ENCODE results near the gene UBA52. TPM values are rescaled to one million over a fixed set of nuclear protein-coding genes. Genes with fewer than 3 reads are reported as not detected.

The UBA52 gene
- total and polyA plus RNA-seq, 2 of the 13 experiments (the other 11 are each of a cell fraction or from before 2014, with no cell fraction given): 959 to 1,782 TPM

GRCh38 chr19:18605196-18605545, 33.5 kb downstream of the UBA52 start:
- no peak overlapping the region for H2AFZ ChIP-seq (ENCODE audit: low read length)
- no peaks in the 10 kb centered on the region; a peak in 1 of 5 replicates for H3K27me3 ChIP-seq (ENCODE audit: control insufficient read depth in 1 of 2, insufficient read depth in 2 of 2, low read length in 2 of 2)
- peaks cover 52% of the 10 kb centered on the region for H3K4me1 ChIP-seq (ENCODE audit: insufficient read depth, low read length)
- H3K9ac ChIP-seq (ENCODE audit: insufficient read depth, low read depth, low read length): peak overlapping the region; percentile 80
- H3K4me3 ChIP-seq (replicated peaks in 1 of 3; ENCODE audit: insufficient read depth in 1 of 3, low read depth in 2 of 3, low read length in 3 of 3): peak overlapping the region; percentile 67 to 82 (median 82)
- peaks cover 34% of the 10 kb centered on the region for H3K79me2 ChIP-seq (ENCODE audit: insufficient read depth, low read length)
- H3K9me3 ChIP-seq (ENCODE audit: low read length): no peaks in the 10 kb centered on the region
- CTCF ChIA-PET (ENCODE audit: low intra/inter-chr PET ratio, low total read pairs): no interaction called here
- peaks cover 26% of the 10 kb centered on the region for H4K20me1 ChIP-seq (ENCODE audit: insufficient read depth, low read length)
- TSS peak; percentile 63 for BruUV-seq (replicated peaks)
- TF ChIP-seq HNRNPLL (IDR thresholded peaks at IDR 0.05; ENCODE audit: low read depth, low read length, poor library complexity, severe bottlenecking) (peak; percentile 13), ZNF619 (CRISPR knock-in tag; IDR thresholded peaks at IDR 0.05) (0 out of 2 replicates have a peak, but pooled peaks have one; percentile 27), AGO2 (optimal IDR thresholded peaks at IDR 0.05; ENCODE audit: low read depth, low read length) (peak; percentile 52), HDAC2 (CRISPR knock-in tag; IDR thresholded peaks at IDR 0.05) (no peak), ZNF816 (CRISPR knock-in tag; IDR thresholded peaks at IDR 0.05; ENCODE audit: borderline replicate concordance) (no peak), HNF4A (CRISPR knock-in tag; IDR thresholded peaks at IDR 0.05) (0 out of 2 replicates have a peak, but pooled peaks have one; percentile 12), ZNF143 (CRISPR knock-in tag; IDR thresholded peaks at IDR 0.05) (0 out of 2 replicates have a peak, but pooled peaks have one; percentile 9), KMT2A (CRISPR knock-in tag; IDR thresholded peaks at IDR 0.05) (0 out of 2 replicates have a peak, but pooled peaks have one; percentile 3), TFE3 (CRISPR knock-in tag; IDR thresholded peaks at IDR 0.05) (no peak), SRF (IDR thresholded peaks at IDR 0.05; ENCODE audit: low read depth, low read length) (no peak), KAT8 (CRISPR knock-in tag; IDR thresholded peaks at IDR 0.05) (0 out of 2 replicates have a peak, but pooled peaks have one; percentile 9), DMAP1 (CRISPR knock-in tag; IDR thresholded peaks at IDR 0.05) (no peak), CENPT (CRISPR knock-in tag; IDR thresholded peaks at IDR 0.05; ENCODE audit: low read depth) (no peak), ZBTB20 (CRISPR knock-in tag; IDR thresholded peaks at IDR 0.05; ENCODE audit: borderline replicate concordance, low read depth) (no peak), ZBTB7B (CRISPR knock-in tag; IDR thresholded peaks at IDR 0.05) (0 out of 2 replicates have a peak, but pooled peaks have one; percentile 2)
- in situ Hi-C loops (cut with HindIII; ENCODE audit: extremely low pct_ligation_motif_present, low pct_unique_long_range_greater_than_20kb) (no loop called here), intact Hi-C loops (cut with micrococcal nuclease; ENCODE audit: unreplicated experiment) (no loop called here)
- FAIRE-seq: no peak
- peaks cover 6 to 12% of the 10 kb centered on the region in 2 experiments; a peak in 3 of 5 replicates for H3K36me3 ChIP-seq (replicated peaks in 1 of 2; ENCODE audit: control insufficient read depth in 1 of 2, insufficient read depth in 2 of 2, low read length in 2 of 2)
- 73% methylated on average over 3 of the region's 17 CpGs for WGBS (ENCODE audit: low lambda C conversion rate)
- H3K27ac ChIP-seq (ENCODE audit: extremely low read length, insufficient read depth, low read length): peak overlapping the region; percentile 68
- H3K4me2 ChIP-seq (ENCODE audit: low read depth, low read length): peak overlapping the region; percentile 91
- DNase-seq (ENCODE audit: low spot score): no peak
- POLR2A ChIA-PET: interaction anchor here (1.6 kb wide), 1 partner anchor 16 kb away, joined by 4 read pairs; no protein-coding TSS in a partner anchor
- no peak for ATAC-seq
